Mononuclear cell (primary cell): ENCODE data around the gene KCNN1. TPM values are rescaled to one million over a fixed set of nuclear protein-coding genes. Genes with fewer than 3 reads are reported as not detected.
"Not testable (repeated sequence)": the region's sequence is repeated elsewhere in the genome, so short reads cannot be mapped to it uniquely, and the experiment has no call there.

ENCODE experiments used
- H3K27me3 ChIP-seq: 2 replicates; pipeline ENCODE4 v1.6.0; 2011; ENCODE audit warnings: low read length, control low read depth; ENCODE audit not compliant: insufficient read depth
- H3K4me1 ChIP-seq: 2 replicates; pipeline ENCODE4 v1.5.1; 2011; ENCODE audit warnings: mild to moderate bottlenecking, low read length, control low read depth; ENCODE audit not compliant: insufficient read depth
- H3K4me3 ChIP-seq: 2 replicates; pipeline ENCODE4 v1.5.1; 2011; ENCODE audit warnings: mild to moderate bottlenecking, low read length, moderate library complexity
- H3K9me3 ChIP-seq: 2 replicates; pipeline ENCODE4 v1.5.1; 2011; ENCODE audit warnings: low read depth, mild to moderate bottlenecking, control low read depth, low read length
- total RNA-seq: library from RNA; depleted of rRNA; stranded (reverse); fragments of >200 nt; gene quantifications from one replicate; pipeline ENCODE4 v1.2.3, GENCODE V29; 2012

Gene KCNN1
- total RNA-seq, 1 donor = under 0.01 TPM

DNA sequence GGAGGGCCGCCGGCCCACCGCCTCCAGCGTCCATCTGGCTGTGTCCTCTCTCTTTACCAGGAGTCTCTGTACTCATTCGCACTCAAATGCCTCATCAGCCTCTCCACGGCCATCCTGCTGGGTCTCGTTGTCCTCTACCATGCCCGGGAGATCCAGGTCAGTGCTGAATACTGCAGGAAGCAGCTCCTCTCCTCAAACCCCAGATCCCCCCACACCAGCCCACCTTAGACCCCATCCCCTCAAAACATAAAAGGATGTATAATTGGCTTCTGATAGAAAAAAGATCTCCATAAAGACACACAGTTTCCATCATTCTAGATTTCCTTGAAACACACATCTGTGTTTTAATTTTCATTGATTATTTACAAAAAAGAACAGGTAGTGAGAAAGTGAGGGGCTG, 8.1 kb downstream of the KCNN1 start:
- Histone ChIP-seq H3K4me1 (peaks cover 7% of the 10 kb centered on the region), H3K9me3 (no peaks in the 10 kb centered on the region), H3K4me3 (no peak overlapping the region)

DNA sequence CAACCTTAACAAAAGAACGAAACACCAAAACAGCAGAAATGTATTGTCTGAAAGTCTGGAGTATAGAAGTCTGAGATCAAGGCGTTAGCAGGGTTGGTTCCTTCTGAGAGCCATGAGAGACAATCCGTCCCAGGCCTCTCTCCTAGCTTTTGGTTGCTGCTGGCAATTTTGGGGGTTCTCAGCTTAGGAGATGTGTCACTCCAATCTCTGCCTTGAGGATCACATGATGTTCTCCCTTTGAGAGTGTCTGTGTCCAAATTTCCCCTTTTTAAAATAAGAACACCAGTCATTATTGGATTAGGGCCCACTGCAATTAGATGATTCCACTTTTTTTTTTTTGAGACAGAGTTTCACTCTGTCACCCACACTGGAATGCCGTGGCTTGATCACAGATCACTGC, 10.1 kb downstream of the KCNN1 start:
- no peaks in the 10 kb centered on the region for H3K9me3 ChIP-seq
- peaks cover 12% of the 10 kb centered on the region for H3K4me1 ChIP-seq
- no peaks in the 10 kb centered on the region for H3K27me3 ChIP-seq
- no peak overlapping the region for H3K4me3 ChIP-seq

More for the DNA sequence above, 8.1 kb downstream of the KCNN1 start:
- no peaks in the 10 kb centered on the region for H3K27me3 ChIP-seq

DNA sequence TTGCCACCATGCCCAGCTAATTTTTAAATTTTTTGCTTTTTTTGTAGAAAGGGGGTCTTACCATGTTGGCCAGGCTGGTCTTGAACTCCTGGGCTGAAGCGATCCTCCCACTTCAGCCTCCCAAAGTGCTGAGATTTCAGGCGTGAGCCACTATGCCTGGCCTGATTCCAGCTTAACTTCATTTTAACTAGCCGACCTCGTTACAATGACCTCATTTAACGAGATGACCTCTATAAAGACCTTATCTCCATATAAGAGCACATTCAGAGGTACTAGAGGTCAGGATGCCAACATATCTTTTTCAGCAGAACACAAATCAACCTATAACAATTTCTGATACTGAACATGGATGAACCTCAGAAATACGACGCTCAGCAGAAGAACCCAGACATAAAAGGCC, 10.6 kb downstream of the KCNN1 start:
- no peaks in the 10 kb centered on the region for H3K9me3 ChIP-seq
- no peaks in the 10 kb centered on the region for H3K27me3 ChIP-seq
- H3K4me1 ChIP-seq = peaks cover 12% of the 10 kb centered on the region
- H3K4me3 ChIP-seq = no peak overlapping the region

DNA sequence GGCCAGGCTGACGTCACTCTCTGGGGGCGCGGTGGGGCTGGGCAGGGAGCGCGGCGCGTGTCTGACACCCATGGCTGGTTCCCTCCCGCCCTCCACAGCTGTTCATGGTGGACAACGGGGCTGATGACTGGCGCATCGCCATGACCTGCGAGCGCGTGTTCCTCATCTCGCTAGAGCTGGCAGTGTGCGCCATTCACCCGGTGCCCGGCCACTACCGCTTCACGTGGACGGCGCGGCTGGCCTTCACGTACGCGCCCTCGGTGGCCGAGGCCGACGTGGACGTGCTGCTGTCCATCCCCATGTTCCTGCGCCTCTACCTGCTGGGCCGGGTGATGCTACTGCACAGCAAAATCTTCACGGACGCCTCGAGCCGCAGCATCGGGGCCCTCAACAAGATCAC, 14.7 kb downstream of the KCNN1 start:
- peaks cover 12% of the 10 kb centered on the region for H3K4me1 ChIP-seq
- H3K4me3 ChIP-seq = no peak overlapping the region
- H3K9me3 ChIP-seq = no peaks in the 10 kb centered on the region
- no peaks in the 10 kb centered on the region for H3K27me3 ChIP-seq

DNA sequence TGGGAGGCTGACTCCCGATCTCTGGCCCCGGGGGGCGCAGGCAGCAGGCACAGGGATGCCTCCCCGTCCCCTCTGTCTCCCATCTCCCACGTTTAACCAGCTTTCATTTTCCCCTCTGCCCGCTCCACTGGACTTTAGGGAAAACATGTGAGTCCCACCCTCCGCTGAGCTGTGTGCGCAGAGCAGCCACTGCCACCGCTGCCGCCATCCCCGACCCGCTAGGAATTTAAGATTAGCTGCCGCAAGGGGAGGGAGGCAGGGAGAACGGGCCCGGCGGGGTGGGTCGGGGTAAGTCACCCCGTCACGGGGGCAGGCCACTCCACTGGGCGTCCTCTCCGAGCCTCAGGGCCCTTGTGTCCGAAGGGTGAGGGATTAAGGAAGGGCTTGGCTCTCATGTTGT, 15.5 kb downstream of the KCNN1 start:
- H3K4me1 ChIP-seq = peaks cover 12% of the 10 kb centered on the region
- no peaks in the 10 kb centered on the region for H3K9me3 ChIP-seq
- H3K4me3 ChIP-seq = no peak overlapping the region
- H3K27me3 ChIP-seq = no peaks in the 10 kb centered on the region

DNA sequence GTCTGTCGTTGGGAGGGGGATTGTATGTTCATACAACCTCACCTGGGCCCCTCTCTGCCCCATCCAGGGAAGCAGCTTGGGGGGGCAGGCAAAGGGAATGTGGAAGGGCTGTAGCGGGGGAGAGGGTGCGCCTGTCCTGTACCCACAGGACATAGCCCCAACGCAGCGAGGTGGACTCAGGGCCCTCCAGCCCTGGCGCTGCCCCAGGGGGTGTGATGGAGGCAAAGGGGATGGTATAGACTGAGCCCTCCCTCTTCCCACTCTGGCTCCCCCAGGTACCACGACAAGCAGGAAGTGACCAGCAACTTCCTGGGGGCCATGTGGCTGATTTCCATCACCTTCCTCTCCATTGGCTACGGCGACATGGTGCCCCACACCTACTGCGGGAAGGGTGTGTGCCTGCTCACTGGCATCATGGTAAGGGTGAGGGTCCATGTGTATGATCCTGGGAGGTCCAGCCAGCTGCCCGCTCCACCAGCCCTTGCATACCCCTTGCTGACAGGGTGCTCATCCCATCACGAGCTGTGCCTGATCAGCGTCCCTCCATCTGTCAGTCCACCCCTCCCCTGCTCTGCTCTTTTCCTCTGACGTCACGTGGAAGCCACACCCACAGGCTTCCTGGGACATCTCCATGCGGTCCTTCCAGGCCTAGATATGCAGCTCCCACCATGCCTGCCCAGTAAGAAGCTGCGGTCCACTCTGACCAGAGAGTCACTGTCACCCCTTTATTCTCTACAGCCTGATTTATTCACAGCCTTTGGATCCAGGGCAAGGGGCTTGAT, 18.3 kb downstream of the KCNN1 start:
- no peak overlapping the region for H3K4me3 ChIP-seq

DNA sequence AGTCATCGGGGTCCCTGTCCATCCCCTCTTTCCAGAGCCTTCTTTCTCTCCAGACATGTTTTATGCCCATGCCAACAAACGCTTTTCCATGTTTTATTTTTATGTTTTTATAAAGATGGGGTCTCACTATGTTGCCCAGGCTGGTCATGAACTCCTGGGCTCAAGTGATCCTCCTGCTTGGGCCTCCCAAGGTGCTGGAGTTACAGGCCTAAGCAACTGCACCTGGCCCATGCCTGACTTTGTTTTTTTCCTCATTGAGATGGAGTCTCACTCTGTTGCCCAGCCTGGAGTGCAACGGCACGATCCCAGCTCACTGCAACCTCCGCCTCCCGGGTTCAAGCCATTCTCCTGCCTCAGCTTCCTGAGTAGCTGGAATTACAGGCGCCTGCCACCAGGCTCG, 19.7 kb downstream of the KCNN1 start:
- not testable (repeated sequence) for H3K9me3 ChIP-seq, H3K4me3 ChIP-seq, H3K27me3 ChIP-seq, H3K4me1 ChIP-seq

More for the DNA sequence above, 18.3 kb downstream of the KCNN1 start:
- no peaks in the 10 kb centered on the region for H3K27me3 ChIP-seq
- peaks cover 3% of the 10 kb centered on the region for H3K4me1 ChIP-seq
- no peaks in the 10 kb centered on the region for H3K9me3 ChIP-seq

DNA sequence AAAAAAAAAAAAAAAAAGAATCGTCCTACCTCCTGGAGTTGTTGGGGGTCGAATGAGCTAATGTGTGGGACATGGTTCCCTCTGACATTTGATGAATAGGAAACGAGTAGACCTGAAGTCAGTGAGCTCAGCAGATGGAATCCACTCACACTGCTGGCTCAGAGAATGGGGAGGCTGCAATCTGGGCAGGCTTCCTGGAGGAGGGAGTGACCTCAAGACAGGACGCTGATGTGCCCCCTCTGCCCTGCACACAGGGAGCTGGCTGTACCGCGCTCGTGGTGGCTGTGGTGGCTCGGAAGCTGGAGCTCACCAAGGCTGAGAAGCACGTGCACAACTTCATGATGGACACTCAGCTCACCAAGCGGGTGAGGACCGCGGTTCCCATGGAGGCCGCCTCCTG, 21.3 kb downstream of the KCNN1 start:
- Histone ChIP-seq H3K9me3 (no peaks in the 10 kb centered on the region), H3K4me1 (no peaks in the 10 kb centered on the region), H3K4me3 (no peak overlapping the region), H3K27me3 (no peaks in the 10 kb centered on the region)

DNA sequence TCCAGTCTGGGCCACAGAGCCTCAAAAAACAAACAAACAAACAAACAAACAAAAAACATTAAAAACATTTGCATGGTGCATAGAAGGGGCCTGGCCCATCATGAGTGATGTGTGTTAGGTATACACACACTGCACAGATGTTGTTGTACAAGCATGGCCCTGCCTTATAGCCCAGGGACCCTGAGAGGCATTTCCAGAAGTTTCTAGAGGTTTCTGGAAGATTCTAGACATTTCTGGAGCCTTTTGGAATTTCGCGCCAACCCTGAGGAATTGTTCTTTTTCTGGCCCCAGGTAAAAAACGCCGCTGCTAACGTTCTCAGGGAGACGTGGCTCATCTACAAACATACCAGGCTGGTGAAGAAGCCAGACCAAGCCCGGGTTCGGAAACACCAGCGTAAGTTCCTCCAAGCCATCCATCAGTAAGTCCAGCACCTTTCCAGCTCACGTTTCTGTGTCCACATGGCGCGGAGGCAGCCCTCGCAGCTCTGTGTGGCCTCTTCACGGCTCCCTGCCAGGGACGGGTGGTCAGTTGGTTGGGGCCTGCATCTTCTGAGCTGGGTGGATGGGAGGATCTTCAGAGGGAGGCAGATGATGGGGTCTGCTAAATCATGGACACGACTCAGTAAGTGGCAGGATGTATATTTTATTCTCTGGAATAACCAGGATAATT, 22.7 kb downstream of the KCNN1 start:
- Histone ChIP-seq H3K4me1 (no peaks in the 10 kb centered on the region), H3K27me3 (no peaks in the 10 kb centered on the region), H3K4me3 (no peak overlapping the region), H3K9me3 (no peaks in the 10 kb centered on the region)

DNA sequence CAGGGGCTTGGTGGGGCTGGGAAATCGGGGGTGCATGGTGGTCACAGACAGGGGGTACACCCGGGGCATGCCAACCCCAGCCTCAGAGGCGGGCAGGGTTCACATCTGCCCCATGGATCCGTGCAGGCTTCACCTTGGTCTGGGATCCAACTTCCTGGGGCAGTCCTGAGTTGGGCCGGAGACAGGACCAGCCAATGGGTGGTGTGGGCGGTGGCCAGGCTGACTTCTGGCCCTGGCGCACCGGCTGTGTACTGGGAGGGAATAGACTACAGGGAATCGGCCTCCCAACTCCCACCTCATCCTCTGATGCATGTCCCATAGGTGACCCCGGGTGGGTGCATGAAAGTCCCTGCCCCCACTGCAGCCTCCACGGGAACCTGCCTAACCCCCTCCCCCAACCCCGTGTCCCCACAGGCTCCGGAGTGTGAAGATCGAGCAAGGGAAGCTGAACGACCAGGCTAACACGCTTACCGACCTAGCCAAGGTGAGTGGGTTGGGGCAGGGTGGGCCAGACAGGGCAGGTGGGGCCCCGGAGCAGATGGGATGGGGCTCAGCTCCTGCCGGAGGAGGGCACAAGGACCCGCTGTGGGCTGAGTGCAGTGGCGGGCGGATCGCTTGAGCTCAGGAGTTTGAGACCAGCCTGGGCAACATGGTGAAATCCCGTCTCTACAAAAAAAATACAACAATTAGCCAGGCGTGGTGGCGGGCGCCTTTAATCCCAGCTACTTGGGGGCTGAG, 26.3 kb downstream of the KCNN1 start:
- no peaks in the 10 kb centered on the region for H3K4me1 ChIP-seq
- no peaks in the 10 kb centered on the region for H3K9me3 ChIP-seq
- no peak overlapping the region for H3K4me3 ChIP-seq
- H3K27me3 ChIP-seq = no peaks in the 10 kb centered on the region

DNA sequence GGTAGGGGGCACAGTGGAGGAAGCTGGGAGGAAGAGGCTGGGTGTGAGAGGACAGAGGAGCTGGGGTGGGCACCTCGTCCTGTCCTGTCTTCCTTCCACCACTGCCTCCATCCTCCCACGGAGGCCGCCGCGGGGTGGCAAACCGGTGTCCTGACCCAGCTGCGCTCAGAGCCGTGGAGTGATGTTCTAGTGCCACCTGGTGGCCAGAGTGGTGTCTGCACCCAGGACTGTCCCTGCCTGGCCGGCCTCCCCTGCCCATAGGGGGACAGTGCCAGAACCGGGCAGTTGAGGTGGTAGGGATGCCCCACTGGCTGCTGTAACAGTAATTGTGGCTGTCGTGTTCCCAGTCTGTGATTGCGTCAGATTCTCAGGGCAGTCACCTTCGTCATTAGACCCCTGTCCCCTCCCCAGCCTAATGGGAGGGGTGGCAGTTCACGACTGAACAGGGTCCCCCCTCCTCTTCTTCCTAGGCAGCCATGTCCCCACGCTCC, 30.0 kb downstream of the KCNN1 start:
- Histone ChIP-seq H3K4me3 (no peak overlapping the region), H3K27me3 (no peaks in the 10 kb centered on the region), H3K4me1 (peaks cover 12% of the 10 kb centered on the region), H3K9me3 (no peaks in the 10 kb centered on the region)

DNA sequence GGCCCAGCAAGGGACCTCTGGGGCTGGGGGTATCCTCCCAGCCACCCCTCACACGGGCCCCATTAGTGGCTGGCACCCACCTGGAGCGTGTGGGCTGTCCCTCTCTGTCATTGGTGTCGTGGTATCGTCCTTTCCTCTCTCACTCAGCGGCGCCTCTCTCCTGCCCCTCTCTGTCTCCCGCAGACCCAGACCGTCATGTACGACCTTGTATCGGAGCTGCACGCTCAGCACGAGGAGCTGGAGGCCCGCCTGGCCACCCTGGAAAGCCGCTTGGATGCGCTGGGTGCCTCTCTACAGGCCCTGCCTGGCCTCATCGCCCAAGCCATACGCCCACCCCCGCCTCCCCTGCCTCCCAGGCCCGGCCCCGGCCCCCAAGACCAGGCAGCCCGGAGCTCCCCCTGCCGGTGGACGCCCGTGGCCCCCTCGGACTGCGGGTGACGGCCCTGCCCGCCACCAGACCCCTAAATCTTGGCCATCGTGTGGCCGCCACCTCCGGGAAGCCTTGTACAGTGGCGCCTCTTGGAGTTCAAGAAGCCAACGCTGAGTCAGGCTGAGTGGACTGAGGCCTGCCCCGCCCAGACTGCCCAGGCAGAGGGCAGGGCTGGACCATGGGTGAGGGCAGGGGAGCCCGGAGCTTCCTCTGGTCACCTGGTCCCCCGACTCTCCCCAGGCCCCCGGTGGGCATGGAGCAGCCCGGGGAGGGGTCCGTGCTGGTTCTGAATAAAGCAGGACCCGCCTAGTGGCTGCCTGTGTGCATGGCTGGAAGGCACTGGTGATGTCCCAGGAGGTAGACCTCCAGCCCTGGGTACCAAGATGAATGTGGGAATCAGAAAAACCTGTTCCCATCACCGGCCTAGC, 31.3 kb downstream of the KCNN1 start:
- Histone ChIP-seq H3K4me3 (no peak overlapping the region), H3K9me3 (no peaks in the 10 kb centered on the region), H3K4me1 (peaks cover 26% of the 10 kb centered on the region), H3K27me3 (no peaks in the 10 kb centered on the region)

DNA sequence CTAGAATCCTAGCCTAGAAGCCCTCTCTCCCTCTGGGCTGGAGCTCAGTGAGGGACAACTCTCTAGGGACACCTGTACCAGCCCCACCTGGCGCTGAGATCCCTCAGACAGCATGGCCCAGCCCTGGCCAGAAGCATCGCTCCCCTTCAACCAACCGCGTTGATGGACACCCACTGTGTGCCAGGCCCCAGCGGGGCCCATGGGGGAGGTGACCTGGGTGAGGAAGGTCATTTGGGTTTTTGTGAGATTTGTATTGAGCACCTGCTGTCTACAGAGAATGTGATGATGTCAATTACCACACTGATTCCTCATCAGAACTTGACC, 31.9 kb downstream of the KCNN1 start:
- H3K9me3 ChIP-seq = no peaks in the 10 kb centered on the region
- H3K27me3 ChIP-seq = no peaks in the 10 kb centered on the region
- H3K4me3 ChIP-seq = no peak overlapping the region
- peaks cover 28% of the 10 kb centered on the region for H3K4me1 ChIP-seq

DNA sequence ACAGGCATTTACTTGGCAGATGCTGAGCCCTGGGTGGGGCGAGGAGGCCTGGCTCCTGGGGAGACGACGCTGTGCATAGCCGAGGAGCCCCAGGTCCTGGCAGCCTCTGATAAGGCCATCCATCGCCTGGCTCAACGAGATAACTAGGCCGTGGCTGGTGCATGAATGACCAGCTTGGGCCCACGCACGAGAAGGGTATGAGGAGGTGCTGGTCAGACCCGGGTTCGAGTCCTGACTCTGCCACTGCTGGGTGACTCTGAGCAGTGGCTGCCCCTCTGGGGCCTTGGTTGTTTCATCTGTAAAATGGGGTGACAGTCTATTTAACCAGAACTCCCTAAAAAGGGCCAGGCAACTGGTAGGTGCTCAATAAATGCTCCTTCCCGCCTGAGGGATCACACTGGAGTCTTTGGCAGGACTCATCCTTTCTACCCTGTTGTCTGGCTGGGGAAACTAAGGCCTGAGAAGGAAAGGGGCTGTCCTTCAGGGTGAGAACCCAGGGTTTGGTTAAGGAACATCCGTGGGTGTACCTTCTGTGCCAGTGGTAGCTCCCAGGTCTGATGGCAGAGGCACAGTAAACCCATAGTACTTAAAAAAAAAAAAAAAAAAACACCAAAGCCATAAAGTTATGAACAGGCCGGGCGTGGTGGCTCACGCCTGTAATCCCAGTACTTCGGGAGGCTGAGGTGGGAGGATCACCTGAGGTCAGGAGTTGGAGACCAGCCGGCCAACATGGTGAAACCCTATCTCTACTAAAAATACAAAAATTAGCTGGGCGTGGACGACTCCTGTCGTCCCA, 33.0 kb downstream of the KCNN1 start:
- no peak overlapping the region for H3K4me3 ChIP-seq

More for the DNA sequence above, 33.0 kb downstream of the KCNN1 start:
- no peaks in the 10 kb centered on the region for H3K9me3 ChIP-seq
- H3K27me3 ChIP-seq = no peaks in the 10 kb centered on the region
- peaks cover 28% of the 10 kb centered on the region for H3K4me1 ChIP-seq
